Mesenchymal stem cell (in vitro differentiated cells and primary cell): ENCODE results near the gene AVEN. TPM values are rescaled to one million over a fixed set of nuclear protein-coding genes. Genes with fewer than 3 reads are reported as not detected.

Source experiments
- DNase-seq: peaks from one replicate; pipeline ENCODE4 v3.0.0-alpha.2; 2013
- H2AFZ ChIP-seq: one replicate; pipeline ENCODE4 v1.6.1; 2013; ENCODE audit warnings: low read depth, mild to moderate bottlenecking, control low read depth, inconsistent platforms, low read length, moderate library complexity
- H2AK5ac ChIP-seq: 2 replicates; pipeline ENCODE4 v1.6.1; 2013; ENCODE audit warnings: low read length, moderate library complexity, mild to moderate bottlenecking, inconsistent platforms; ENCODE audit not compliant: severe bottlenecking
- H2BK120ac ChIP-seq: one replicate; pipeline ENCODE4 v1.6.1; 2013; ENCODE audit warnings: low read depth, mild to moderate bottlenecking, inconsistent platforms, low read length, moderate library complexity
- H2BK12ac ChIP-seq, 2 experiments: one replicate each; pipeline ENCODE4 v1.6.1; 2013; ENCODE audit warnings: inconsistent platforms in 2 of 2, low read length in 2 of 2, mild to moderate bottlenecking in 2 of 2, moderate library complexity in 2 of 2, control low read depth in 1 of 2
- H2BK15ac ChIP-seq: one replicate; pipeline ENCODE4 v1.6.1; 2013; ENCODE audit warnings: mild to moderate bottlenecking, low read depth, inconsistent platforms; ENCODE audit not compliant: poor library complexity, severe bottlenecking
- H2BK5ac ChIP-seq: 2 replicates; pipeline ENCODE4 v1.6.1; 2013; ENCODE audit warnings: low read depth, mild to moderate bottlenecking, low read length, control low read depth, inconsistent platforms; ENCODE audit not compliant: poor library complexity, severe bottlenecking
- H3K14ac ChIP-seq, 2 experiments: one replicate each; pipeline ENCODE4 v1.6.1; 2013; ENCODE audit warnings: inconsistent platforms in 2 of 2, low read length in 2 of 2, control low read depth in 1 of 2, mild to moderate bottlenecking in 1 of 2, moderate library complexity in 1 of 2
- H3K18ac ChIP-seq, 2 experiments: one replicate each; pipeline ENCODE4 v1.6.1; 2013; ENCODE audit warnings: inconsistent platforms in 2 of 2, low read length in 2 of 2, control low read depth in 1 of 2, low read depth in 1 of 2, mild to moderate bottlenecking in 1 of 2
- H3K23ac ChIP-seq, 2 experiments: one replicate each; pipeline ENCODE4 v1.6.1; 2013; ENCODE audit warnings: inconsistent platforms in 2 of 2, low read length in 2 of 2, mild to moderate bottlenecking in 2 of 2, moderate library complexity in 2 of 2, control low read depth in 1 of 2
- H3K27ac ChIP-seq: 2 replicates; pipeline ENCODE4 v1.5.1; 2013; ENCODE audit warnings: mild to moderate bottlenecking, moderate library complexity, low read length, control low read depth, inconsistent platforms; ENCODE audit not compliant: poor library complexity, severe bottlenecking
- H3K27me3 ChIP-seq, 2 experiments: 2 replicates each; pipeline versions ENCODE4 v1.6.1 to v1.7.0; 2013; ENCODE audit warnings: low read length in 2 of 2, mild to moderate bottlenecking in 2 of 2, moderate library complexity in 2 of 2, control low read depth in 1 of 2, inconsistent platforms in 1 of 2; ENCODE audit not compliant: control insufficient read depth in 1 of 2, insufficient read depth in 1 of 2
- H3K36me3 ChIP-seq, 2 experiments: 2 replicates each; pipeline versions ENCODE4 v1.6.1 to v1.7.0; 2013; ENCODE audit warnings: low read length in 2 of 2, control low read depth in 1 of 2, inconsistent platforms in 1 of 2, low read depth in 1 of 2, mild to moderate bottlenecking in 1 of 2; ENCODE audit not compliant: insufficient read depth in 2 of 2, control insufficient read depth in 1 of 2
- H3K4ac ChIP-seq, 2 experiments: one replicate each; pipeline ENCODE4 v1.6.1; 2013; ENCODE audit warnings: inconsistent platforms in 2 of 2, low read length in 2 of 2, mild to moderate bottlenecking in 2 of 2, moderate library complexity in 2 of 2, control low read depth in 1 of 2, low read depth in 1 of 2
- H3K4me1 ChIP-seq: 2 replicates; pipeline ENCODE4 v1.6.1; 2013; ENCODE audit warnings: low read depth, low read length, control low read depth; ENCODE audit not compliant: control insufficient read depth, insufficient read depth
- H3K4me2 ChIP-seq: 2 replicates; pipeline ENCODE4 v1.6.1; 2013; ENCODE audit warnings: low read length, mild to moderate bottlenecking, inconsistent platforms; ENCODE audit not compliant: poor library complexity, severe bottlenecking
- H3K4me3 ChIP-seq, 2 experiments: 2 replicates each; pipeline versions ENCODE4 v1.5.1 to v1.7.0; 2013; ENCODE audit warnings: low read length in 2 of 2, mild to moderate bottlenecking in 2 of 2, control low read depth in 1 of 2, low read depth in 1 of 2; ENCODE audit not compliant: insufficient read depth in 1 of 2
- H3K79me1 ChIP-seq: replicated peaks from 2 replicates; pipeline ENCODE4 v1.6.1; 2013; ENCODE audit warnings: mild to moderate bottlenecking, control low read depth, low read length, inconsistent platforms; ENCODE audit not compliant: poor library complexity, severe bottlenecking
- H3K9ac ChIP-seq: 2 replicates; pipeline ENCODE4 v1.7.0; 2013; ENCODE audit warnings: mild to moderate bottlenecking, low read length, moderate library complexity
- H3K9me3 ChIP-seq: 2 replicates; pipeline ENCODE4 v1.7.0; 2013; ENCODE audit warnings: mild to moderate bottlenecking, low read length; ENCODE audit not compliant: control insufficient read depth
- H4K8ac ChIP-seq: one replicate; pipeline ENCODE4 v1.6.1; 2013; ENCODE audit warnings: inconsistent platforms, mild to moderate bottlenecking, low read length, moderate library complexity
- H4K91ac ChIP-seq: one replicate; pipeline ENCODE4 v1.6.1; 2013; ENCODE audit warnings: mild to moderate bottlenecking, low read length, inconsistent platforms
- WGBS: methylation state at CpG from one replicate; pipeline ENCODE4 v1.1.7; 2013; ENCODE audit warnings: mixed read lengths; 5-methylcytosine and 5-hydroxymethylcytosine counted together
- polyA plus RNA-seq, 2 experiments: library from polyadenylated mRNA; stranded (reverse); fragments of 200-250 nt; gene quantifications; one replicate each; pipeline ENCODE4 v1.2.3, GENCODE V29; 2013

AVEN gene
- polyA plus RNA-seq (2013, experiment 1 of 2) = 12.1 TPM
- 12.1 TPM for polyA plus RNA-seq (2013, experiment 2 of 2)

- peak within 1 kb of the TSS; percentile 10 for H2AK5ac ChIP-seq
- peak within 1 kb of the TSS; percentile 97 for H3K9ac ChIP-seq
- peak within 1 kb of the TSS; percentile 78 to 96 for H2BK12ac ChIP-seq
- H3K27ac ChIP-seq = peak within 1 kb of the TSS; percentile 96
- peak within 1 kb of the TSS; percentile 97 for H2AFZ ChIP-seq
- H3K36me3 ChIP-seq = no peaks in the 10 kb centered on the region
- H3K4me2 ChIP-seq = peak within 1 kb of the TSS; percentile 69
- peak within 1 kb of the TSS; percentile 85 for H2BK120ac ChIP-seq
- H4K8ac ChIP-seq = peak within 1 kb of the TSS; percentile 94
- H2BK5ac ChIP-seq = peak within 1 kb of the TSS; percentile 98
- H3K27me3 ChIP-seq = no peaks in the 10 kb centered on the region
- peak within 1 kb of the TSS; percentile 96 for H3K4me3 ChIP-seq
- no peaks in the 10 kb centered on the region for H3K9me3 ChIP-seq
- WGBS = under 1% methylated on average over 51 of the region's 82 CpGs
- peak within 1 kb of the TSS; percentile 97 for H4K91ac ChIP-seq
- peaks cover 1% of the 10 kb centered on the region for H3K79me1 ChIP-seq
- H3K4me1 ChIP-seq = peaks cover 2% of the 10 kb centered on the region
- H3K18ac ChIP-seq = peak within 1 kb of the TSS; percentile 96 to 98
- H3K23ac ChIP-seq = peak within 1 kb of the TSS; percentile 1 to 23
- H3K14ac ChIP-seq = peak within 1 kb of the TSS; percentile 86 to 95
- peak within 1 kb of the TSS; percentile 94 to 96 for H3K4ac ChIP-seq
- H2BK15ac ChIP-seq = peak within 1 kb of the TSS; percentile 93
- peak; percentile 59 for DNase-seq
These were observed at the start of gene AVEN for GRCh38 chr15:34038871-34039789. AVEN (minus strand) TSS chr15:34039204; CDS start chr15:34039046, 158 bp downstream.

- Histone ChIP-seq H2AFZ (no peak overlapping the region), H2BK5ac (no peak overlapping the region), H3K4ac (no peak overlapping the region)
These were observed 46.7 kb upstream of the AVEN start for GRCh38 chr15:34085746-34086145.

GRCh38 chr15:34084086-34084485 is 45.1 kb upstream of the AVEN start:
- Histone ChIP-seq H3K9ac (no peak overlapping the region), H3K4me3 (no peak overlapping the region), H2BK5ac (no peak overlapping the region), H2AFZ (no peak overlapping the region), H2BK15ac (no peak overlapping the region), H3K4me2 (no peak overlapping the region), H3K4me1 (no peaks in the 10 kb centered on the region), H3K36me3 (peaks cover 14 to 52% of the 10 kb centered on the region in 2 experiments), H3K4ac (no peak overlapping the region), H3K27me3 (no peaks in the 10 kb centered on the region), H3K27ac (no peak overlapping the region), H2BK120ac (no peak overlapping the region), H3K23ac (no peak overlapping the region), H3K79me1 (peaks cover 12% of the 10 kb centered on the region), H2AK5ac (no peak overlapping the region), H3K18ac (no peak overlapping the region), H4K8ac (no peak overlapping the region), H3K9me3 (no peaks in the 10 kb centered on the region), H2BK12ac (no peak overlapping the region), H4K91ac (no peak overlapping the region), H3K14ac (no peak overlapping the region)
- WGBS = 93% methylated on average over 7 of the region's 7 CpGs
- no peak for DNase-seq

More at GRCh38 chr15:34085746-34086145, 46.7 kb upstream of the AVEN start:
- Histone ChIP-seq H3K9ac (no peak overlapping the region), H3K14ac (no peak overlapping the region), H3K18ac (no peak overlapping the region), H3K4me3 (no peak overlapping the region), H2AK5ac (no peak overlapping the region), H2BK12ac (no peak overlapping the region), H2BK15ac (no peak overlapping the region), H3K27ac (no peak overlapping the region), H3K9me3 (no peaks in the 10 kb centered on the region), H3K23ac (no peak overlapping the region), H3K4me1 (no peaks in the 10 kb centered on the region), H4K8ac (no peak overlapping the region), H4K91ac (no peak overlapping the region), H3K4me2 (no peak overlapping the region), H2BK120ac (no peak overlapping the region), H3K27me3 (no peaks in the 10 kb centered on the region), H3K79me1 (peaks cover 12% of the 10 kb centered on the region), H3K36me3 (peaks cover 14 to 67% of the 10 kb centered on the region in 2 experiments)
- DNase-seq = no peak
- 100% methylated on average over 2 of the region's 2 CpGs for WGBS

- no peak for DNase-seq
- Histone ChIP-seq H2AFZ (no peak overlapping the region), H3K9ac (no peak overlapping the region), H3K14ac (no peak overlapping the region), H2BK120ac (no peak overlapping the region), H3K9me3 (no peaks in the 10 kb centered on the region), H3K18ac (no peak overlapping the region), H3K4me1 (no peaks in the 10 kb centered on the region), H3K27me3 (no peaks in the 10 kb centered on the region), H2AK5ac (no peak overlapping the region), H2BK12ac (no peak overlapping the region), H3K27ac (no peak overlapping the region), H3K4ac (no peak overlapping the region), H3K23ac (no peak overlapping the region), H4K8ac (no peak overlapping the region), H3K4me2 (no peak overlapping the region), H3K79me1 (no peaks in the 10 kb centered on the region), H2BK15ac (no peak overlapping the region), H3K36me3 (peaks cover 3 to 18% of the 10 kb centered on the region in 2 experiments), H3K4me3 (no peak overlapping the region), H2BK5ac (no peak overlapping the region), H4K91ac (no peak overlapping the region)
- WGBS = 88% methylated on average over 2 of the region's 4 CpGs
These were observed 40.9 kb upstream of the AVEN start for GRCh38 chr15:34079904-34080303.
